ENCODE data around the gene EMILIN3. TPM values are rescaled to one million over a fixed set of nuclear protein-coding genes. Genes with fewer than 3 reads are reported as not detected.

The EMILIN3 gene
- total and polyA plus RNA-seq, 2 of the 4 experiments (the other 2 are of a cell fraction), result under 0.01 to 0.07 TPM

- TF ChIP-seq MAZ (IDR thresholded peaks at IDR 0.05; ENCODE audit: borderline replicate concordance, low read depth, low read length) (no peak), POLR2A (IDR thresholded peaks at IDR 0.05; ENCODE audit: low read depth, low read length) (no peak)
Observed at GRCh38 chr20:41373931-41374920, 7.6 kb upstream of the EMILIN3 start (continued).

GRCh38 chr20:41373251-41373783 lies 6.7 kb upstream of the EMILIN3 start:
- POLR2A ChIA-PET (ENCODE audit: unreplicated experiment), result no interaction called here
- TF ChIP-seq CHD1 (IDR thresholded peaks at IDR 0.05; ENCODE audit: low read depth, low read length), result no peak
- no peak for TF ChIP-seq CTCF (conservative IDR thresholded peaks at IDR 0.05; ENCODE audit: low read depth, low read length)
- TF ChIP-seq RAD21 (IDR thresholded peaks at IDR 0.05; ENCODE audit: low read length), result no peak
- no peak for TF ChIP-seq MXI1 (IDR thresholded peaks at IDR 0.05; ENCODE audit: borderline replicate concordance, low read depth, low read length)
- no peak for TF ChIP-seq BHLHE40 (IDR thresholded peaks at IDR 0.05; ENCODE audit: low read depth, low read length)
- TF ChIP-seq MAFK (IDR thresholded peaks at IDR 0.05; ENCODE audit: low read depth, low read length), result no peak
- TF ChIP-seq USF2 (IDR thresholded peaks at IDR 0.05; ENCODE audit: low read depth, low read length), result no peak
- TF ChIP-seq FOS (IDR thresholded peaks at IDR 0.05; ENCODE audit: low read depth, low read length), result no peak
- TF ChIP-seq MAZ (IDR thresholded peaks at IDR 0.05; ENCODE audit: borderline replicate concordance, low read depth, low read length), result no peak
- TF ChIP-seq NFE2L2 (IDR thresholded peaks at IDR 0.05; ENCODE audit: low read depth, low read length), result no peak
- TF ChIP-seq CEBPB (IDR thresholded peaks at IDR 0.05; ENCODE audit: low read depth, low read length), result no peak
- no peak for TF ChIP-seq RFX5 (IDR thresholded peaks at IDR 0.05; ENCODE audit: low read depth, low read length)
- TF ChIP-seq RCOR1 (IDR thresholded peaks at IDR 0.05; ENCODE audit: insufficient replicate concordance, low read length), result no peak

More at GRCh38 chr20:41373251-41373783, 6.7 kb upstream of the EMILIN3 start:
- H3K23ac ChIP-seq (ENCODE audit: low read depth, low read length), result no peak overlapping the region
- no peak overlapping the region for H2AK5ac ChIP-seq (ENCODE audit: low read depth, low read length)
- no peak overlapping the region for H3K56ac ChIP-seq (ENCODE audit: extremely low read depth, insufficient read depth, low read length)
- H3K9me1 ChIP-seq (ENCODE audit: insufficient read depth, low read length), result no peaks in the 10 kb centered on the region
- no peak overlapping the region for H2BK5ac ChIP-seq (ENCODE audit: low read depth, low read length, poor library complexity, severe bottlenecking)
- no peak overlapping the region for H2AK9ac ChIP-seq (replicated peaks; ENCODE audit: low read depth, low read length, poor library complexity)
- 55% methylated on average over 6 of the region's 11 CpGs; no CpG with 5 or more reads in 1 of the 2 experiments for WGBS, 2 experiments (ENCODE audit: extremely low coverage in 2 of 2, insufficient read length in 1 of 2)
- intact Hi-C loops (cut with micrococcal nuclease) (no loop called here), dilution Hi-C loops (cut with HindIII; ENCODE audit: low sequenced_read_pairs, unreplicated experiment) (no loop called here), in situ Hi-C loops (cut with MboI; ENCODE audit: low sequenced_read_pairs) (no loop called here)
- H3K18ac ChIP-seq (ENCODE audit: low read depth, low read length), result no peak overlapping the region
- ATAC-seq (ENCODE audit: low read depth) (no peak), DNase-seq (no peak)
- no peak overlapping the region for H2BK15ac ChIP-seq (ENCODE audit: low read depth, low read length)
- H4K8ac ChIP-seq (ENCODE audit: low read depth in 2 of 2, low read length in 2 of 2), result no peak overlapping the region
- H4K20me1 ChIP-seq (ENCODE audit: insufficient read depth, low read length), result no peaks in the 10 kb centered on the region
- peaks cover 59% of the 10 kb centered on the region for H3K27me3 ChIP-seq (ENCODE audit: control insufficient read depth, insufficient read depth, low read length)
- no peaks in the 10 kb centered on the region for H3K79me1 ChIP-seq (ENCODE audit: low read depth in 1 of 2, low read length in 2 of 2)
- no peak overlapping the region for H3K4me2 ChIP-seq (ENCODE audit: low read depth, low read length)
- H4K5ac ChIP-seq (ENCODE audit: low read depth, low read length), result no peak overlapping the region
- no peak overlapping the region for H3K4me3 ChIP-seq (ENCODE audit: insufficient read depth, low read depth, low read length)
- no peak overlapping the region for H3K27ac ChIP-seq (ENCODE audit: insufficient read depth, low read length)
- H3K9me3 ChIP-seq (ENCODE audit: control insufficient read depth, insufficient read depth, low read length), result peaks cover 4% of the 10 kb centered on the region; the same call in 1 of the 2 replicates
- H2BK120ac ChIP-seq (ENCODE audit: low read depth, low read length), result no peak overlapping the region
- CTCF ChIA-PET, result no interaction called here
- H2AFZ ChIP-seq (replicated peaks; ENCODE audit: low read length, poor library complexity), result no peak overlapping the region
- no peaks in the 10 kb centered on the region for H3K4me1 ChIP-seq (ENCODE audit: control insufficient read depth, insufficient read depth, low read length)
- no peaks in the 10 kb centered on the region for H3K36me3 ChIP-seq (ENCODE audit: control insufficient read depth, insufficient read depth, low read length)
- H3K9ac ChIP-seq (ENCODE audit: low read depth, low read length), result no peak overlapping the region
- no peak overlapping the region for H2BK20ac ChIP-seq (ENCODE audit: low read depth, low read length)
- no TSS peak for BruUV-seq (replicated peaks)
- H4K91ac ChIP-seq (ENCODE audit: insufficient read depth, low read depth, low read length), result no peak overlapping the region
- H3K4ac ChIP-seq (ENCODE audit: low read depth, low read length), result no peak overlapping the region
- no peak overlapping the region for H3K14ac ChIP-seq (replicated peaks; ENCODE audit: low read depth, low read length)

Data from IMR-90 (cell line).